ENCODE data around the gene INPPL1.

The INPPL1 gene

GRCh38 chr11:72233773-72234513, 9.4 kb downstream of the INPPL1 start:
- no peak for FAIRE-seq

- FAIRE-seq = no peak
Measured at GRCh38 chr11:72234514-72234830, 9.9 kb downstream of the INPPL1 start.

GRCh38 chr11:72234920-72235319, 10.4 kb downstream of the INPPL1 start:
- no peak for FAIRE-seq

GRCh38 chr11:72235351-72236057, 10.9 kb downstream of the INPPL1 start:
- no peak for FAIRE-seq

- FAIRE-seq = no peak
Measured at GRCh38 chr11:72236083-72236697, 11.6 kb downstream of the INPPL1 start.

GRCh38 chr11:72236774-72237111, 12.2 kb downstream of the INPPL1 start:
- FAIRE-seq = no peak

- FAIRE-seq = no peak
Measured at GRCh38 chr11:72237112-72237931, 12.8 kb downstream of the INPPL1 start.

GRCh38 chr11:72238040-72238450, 13.5 kb downstream of the INPPL1 start:
- FAIRE-seq = no peak

- no peak for FAIRE-seq
Measured at GRCh38 chr11:72238492-72239312, 14.1 kb downstream of the INPPL1 start.

- no peak for FAIRE-seq
Measured at GRCh38 chr11:72239313-72239848, 14.8 kb downstream of the INPPL1 start.

GRCh38 chr11:72239849-72240460, 15.4 kb downstream of the INPPL1 start:
- FAIRE-seq = no peak

- no peak for FAIRE-seq
Measured at GRCh38 chr11:72240461-72241290, 16.1 kb downstream of the INPPL1 start.

- FAIRE-seq = no peak
Measured at GRCh38 chr11:72241291-72241781, 16.8 kb downstream of the INPPL1 start.

GRCh38 chr11:72242141-72242540, 17.6 kb downstream of the INPPL1 start:
- no peak for FAIRE-seq

GRCh38 chr11:72243173-72244059, 18.8 kb downstream of the INPPL1 start:
- no peak for FAIRE-seq

GRCh38 chr11:72244060-72244360, 19.4 kb downstream of the INPPL1 start, which contains the start of gene PHOX2A:
Gene PHOX2A, minus strand, starts transcription at chr11:72244176. Its CDS starts 172 bp downstream, at chr11:72244004.
- no peak for FAIRE-seq

- no peak for FAIRE-seq
Measured at GRCh38 chr11:72244361-72245262, 20.0 kb downstream of the INPPL1 start.

- FAIRE-seq = no peak
Measured at GRCh38 chr11:72245263-72245816, 20.8 kb downstream of the INPPL1 start.
